Natural killer cell (primary cell): ENCODE data around the gene SMIM23. TPM values are rescaled to one million over a fixed set of nuclear protein-coding genes. Genes with fewer than 3 reads are reported as not detected.

Experiments used
- ATAC-seq, 3 donors: fragments of 150-1000 bp in 2 of 3; fragments of 200-7000 bp in 1 of 3; cut with Tn5 transposase; 1 replicate in 1 of 3; 2 replicates in 2 of 3; pipeline ENCODE4 v1.10.0; 2021; ENCODE audit warnings: mild to moderate bottlenecking in 2 of 3, moderate library complexity in 2 of 3
- DNase-seq, 2 donors: peaks; one replicate each; pipeline versions ENCODE4 v3.0.0 to v3.0.0-alpha.2; 2013 to 2021; ENCODE audit warnings: mixed read lengths in 1 of 2
- H3K27ac ChIP-seq: one replicate; pipeline ENCODE4 v1.5.1; 2013; ENCODE audit warnings: mild to moderate bottlenecking, low read length
- H3K27me3 ChIP-seq: one replicate; pipeline ENCODE4 v1.6.1; 2013; ENCODE audit warnings: low read length; ENCODE audit not compliant: control insufficient read depth, insufficient read depth
- H3K36me3 ChIP-seq: one replicate; pipeline ENCODE4 v1.6.1; 2013; ENCODE audit warnings: low read length; ENCODE audit not compliant: control insufficient read depth, insufficient read depth
- H3K4me1 ChIP-seq: one replicate; pipeline ENCODE4 v1.6.1; 2013; ENCODE audit warnings: low read length; ENCODE audit not compliant: control insufficient read depth, insufficient read depth
- H3K4me3 ChIP-seq: one replicate; pipeline ENCODE4 v1.5.1; 2013; ENCODE audit warnings: low read length
- H3K9me3 ChIP-seq: one replicate; pipeline ENCODE4 v1.6.1; 2013; ENCODE audit warnings: low read length; ENCODE audit not compliant: control insufficient read depth, insufficient read depth
- H3K27ac Mint-ChIP-seq, 2 donors: one replicate each; pipeline ENCODE4 v1.8.0; 2022; ENCODE audit warnings: mild to moderate bottlenecking in 2 of 2, mixed read lengths in 2 of 2, moderate library complexity in 1 of 2
- H3K27me3 Mint-ChIP-seq, 2 donors: one replicate each; pipeline ENCODE4 v1.8.0; 2022; ENCODE audit warnings: low read depth in 2 of 2, mixed read lengths in 2 of 2
- H3K36me3 Mint-ChIP-seq: one replicate; pipeline ENCODE4 v1.8.0; 2022; ENCODE audit warnings: mixed read lengths
- H3K4me1 Mint-ChIP-seq, 2 donors: one replicate each; pipeline ENCODE4 v1.8.0; 2022; ENCODE audit warnings: mixed read lengths in 2 of 2
- H3K4me3 Mint-ChIP-seq: one replicate; pipeline ENCODE4 v1.8.0; 2022; ENCODE audit warnings: mild to moderate bottlenecking, moderate library complexity, mixed read lengths
- H3K9me3 Mint-ChIP-seq, 2 donors: one replicate each; pipeline ENCODE4 v1.8.0; 2022; ENCODE audit warnings: mixed read lengths in 2 of 2
- CTCF ChIP-seq: fragments of 200-600 bp; IDR thresholded peaks from one replicate; pipeline ENCODE4 v1.8.0; 2022; ENCODE audit warnings: antibody characterized with exemption
- WGBS: methylation state at CpG from one replicate; pipeline ENCODE4 v1.1.7; 2013; ENCODE audit warnings: missing lambda C conversion rate; ENCODE audit not compliant: insufficient coverage; 5-methylcytosine and 5-hydroxymethylcytosine counted together
- intact Hi-C: fragments of 100-400 bp; cut with micrococcal nuclease; formaldehyde crosslinking; loops from one replicate; pipeline ENCODE4 v1.14.2; 2022
- total RNA-seq, 4 donors: library from RNA; stranded (reverse); fragments of 120-200 nt in 1 of 4; gene quantifications; one replicate each; pipeline versions ENCODE4 v1.2.3 to v1.2.4, GENCODE V29; 2013 to 2022

The SMIM23 gene
- total RNA-seq, 3 donors from 2014 or later (not counting 1 experiment from before 2014, with no cell fraction given) = not detected

GRCh38 chr5:171825051-171825450 is 39.4 kb downstream of the SMIM23 start:
- no peaks in the 10 kb centered on the region for H3K36me3 Mint-ChIP-seq
- Histone ChIP-seq H3K27ac (no peak overlapping the region), H3K4me3 (no peak overlapping the region), H3K4me1 (no peaks in the 10 kb centered on the region), H3K36me3 (no peaks in the 10 kb centered on the region), H3K9me3 (no peaks in the 10 kb centered on the region), H3K27me3 (no peaks in the 10 kb centered on the region)
- WGBS = 93% methylated on average over 3 of the region's 3 CpGs
- H3K4me3 Mint-ChIP-seq = no peak overlapping the region
- TF ChIP-seq CTCF = no peak
- intact Hi-C loops = no loop called here
- no peaks in the 10 kb centered on the region for H3K9me3 Mint-ChIP-seq
- DNase-seq (no peak), ATAC-seq (no peak)
- no peaks in the 10 kb centered on the region for H3K4me1 Mint-ChIP-seq
- H3K27me3 Mint-ChIP-seq = peaks cover 0 to 2% of the 10 kb centered on the region in 2 donors
- no peak overlapping the region for H3K27ac Mint-ChIP-seq

GRCh38 chr5:171826132-171826531 is 40.5 kb downstream of the SMIM23 start:
- Histone ChIP-seq H3K4me3 (no peak overlapping the region), H3K27ac (no peak overlapping the region), H3K27me3 (no peaks in the 10 kb centered on the region), H3K36me3 (no peaks in the 10 kb centered on the region), H3K4me1 (no peaks in the 10 kb centered on the region), H3K9me3 (no peaks in the 10 kb centered on the region)
- no peak overlapping the region for H3K4me3 Mint-ChIP-seq
- no peaks in the 10 kb centered on the region for H3K9me3 Mint-ChIP-seq
- H3K4me1 Mint-ChIP-seq = no peaks in the 10 kb centered on the region
- no peak for DNase-seq
- intact Hi-C loops = no loop called here
- ATAC-seq = no peak
- TF ChIP-seq CTCF = no peak
- H3K36me3 Mint-ChIP-seq = no peaks in the 10 kb centered on the region
- H3K27me3 Mint-ChIP-seq = peaks cover 0 to 2% of the 10 kb centered on the region in 2 donors
- no peak overlapping the region for H3K27ac Mint-ChIP-seq
- 97% methylated on average over 5 of the region's 5 CpGs for WGBS

- ATAC-seq (no peak), DNase-seq (no peak)
- no peaks in the 10 kb centered on the region for H3K36me3 ChIP-seq
- H3K9me3 Mint-ChIP-seq = no peaks in the 10 kb centered on the region
- peaks cover 0 to 2% of the 10 kb centered on the region in 2 donors for H3K27me3 Mint-ChIP-seq
- no peak overlapping the region for H3K27ac ChIP-seq
- no peaks in the 10 kb centered on the region for H3K9me3 ChIP-seq
- intact Hi-C loops = no loop called here
- H3K27me3 ChIP-seq = no peaks in the 10 kb centered on the region
- H3K36me3 Mint-ChIP-seq = no peaks in the 10 kb centered on the region
- no peak overlapping the region for H3K4me3 Mint-ChIP-seq
- no peaks in the 10 kb centered on the region for H3K4me1 Mint-ChIP-seq
- no peak for TF ChIP-seq CTCF
- no peak overlapping the region for H3K4me3 ChIP-seq
- 97% methylated on average over 8 of the region's 9 CpGs for WGBS
- no peak overlapping the region for H3K27ac Mint-ChIP-seq
- no peaks in the 10 kb centered on the region for H3K4me1 ChIP-seq
These were observed 41.5 kb downstream of the SMIM23 start for GRCh38 chr5:171827162-171827561.

GRCh38 chr5:171830686-171831085 is 45.1 kb downstream of the SMIM23 start:
- Histone ChIP-seq H3K4me3 (no peak overlapping the region), H3K4me1 (no peaks in the 10 kb centered on the region), H3K27ac (no peak overlapping the region), H3K27me3 (no peaks in the 10 kb centered on the region), H3K9me3 (no peaks in the 10 kb centered on the region), H3K36me3 (no peaks in the 10 kb centered on the region)
- Mint-ChIP-seq H3K9me3 (no peaks in the 10 kb centered on the region), H3K27me3 (no peaks in the 10 kb centered on the region), H3K4me3 (no peak overlapping the region), H3K27ac (no peak overlapping the region), H3K36me3 (no peaks in the 10 kb centered on the region), H3K4me1 (no peaks in the 10 kb centered on the region)
- no peak for DNase-seq
- TF ChIP-seq CTCF = no peak
- no peak for ATAC-seq
- 100% methylated on average over 1 of the region's 1 CpG for WGBS
- intact Hi-C loops = no loop called here
